Vagina (tissue), 2 donors: ENCODE measurements around the gene GRK3. TPM values are rescaled to one million over a fixed set of nuclear protein-coding genes. Genes with fewer than 3 reads are reported as not detected.
"Not testable (repeated sequence)": the region's sequence is repeated elsewhere in the genome, so short reads cannot be mapped to it uniquely, and the experiment has no call there.

Experiments used
- DNase-seq, 2 donors: peaks; one replicate each; pipeline ENCODE4 v3.0.0-alpha.2; 2017; ENCODE audit errors: extremely low spot score in 2 of 2
- H3K27ac ChIP-seq: fragments of 200-600 bp; sonication (generic); one replicate; pipeline ENCODE4 v1.5.1; 2019
- H3K27me3 ChIP-seq: fragments of 200-600 bp; sonication (generic); one replicate; pipeline ENCODE4 v1.5.1; 2019
- H3K36me3 ChIP-seq, 2 donors: fragments of 200-600 bp; sonication (generic); one replicate each; pipeline ENCODE4 v1.5.1; 2017 to 2019
- H3K4me1 ChIP-seq: fragments of 200-600 bp; sonication (generic); one replicate; pipeline ENCODE4 v1.5.1; 2019
- H3K4me3 ChIP-seq, 2 donors: fragments of 200-600 bp; sonication (generic); 1 replicate in 1 of 2; 2 replicates in 1 of 2; pipeline ENCODE4 v1.5.1; 2016 to 2019
- H3K9me3 ChIP-seq: fragments of 200-600 bp; sonication (generic); one replicate; pipeline ENCODE4 v1.5.1; 2019
- CTCF ChIP-seq, 3 experiments: fragments of 450-650 bp in 2 of 3; fragments of 200-600 bp in 1 of 3; sonication (generic) in 1 of 3; IDR thresholded peaks; one replicate each; pipeline ENCODE4 v1.5.1; 2017 to 2019; ENCODE audit warnings: antibody characterized with exemption in 3 of 3, mild to moderate bottlenecking in 2 of 3, moderate library complexity in 2 of 3
- POLR2A ChIP-seq, 2 donors: fragments of 450-650 bp; IDR thresholded peaks; one replicate each; pipeline ENCODE4 v1.6.1; 2017; ENCODE audit warnings: antibody characterized with exemption in 2 of 2, mild to moderate bottlenecking in 2 of 2, moderate library complexity in 2 of 2
- POLR2AphosphoS5 ChIP-seq, 2 donors: sonication (generic); formaldehyde crosslinking; IDR thresholded peaks; one replicate each; pipeline ENCODE4 v1.9.0; 2017; ENCODE audit warnings: antibody characterized with exemption in 2 of 2, mild to moderate bottlenecking in 2 of 2, low read depth in 1 of 2; ENCODE audit not compliant: insufficient read depth in 1 of 2
- intact Hi-C: fragments of 100-400 bp; cut with DNase I; formaldehyde crosslinking; loops from one replicate; pipeline ENCODE4 v1.15.1; 2023
- total RNA-seq: library from RNA; depleted of rRNA; stranded (reverse); fragments of >200 nt; gene quantifications from one replicate; pipeline ENCODE4 v1.2.3, GENCODE V29; 2016

Gene GRK3
- total RNA-seq = 5.6 TPM

- Histone ChIP-seq H3K27ac (peak within 1 kb of the TSS; percentile 73), H3K4me3 (peak within 1 kb of the TSS; percentile 81 to 86), H3K9me3 (no peaks in the 10 kb centered on the region), H3K4me1 (peaks cover 13% of the 10 kb centered on the region), H3K36me3 (no peaks in the 10 kb centered on the region), H3K27me3 (no peaks in the 10 kb centered on the region)
- intact Hi-C loops = no loop called here
- no peak for DNase-seq
- TF ChIP-seq POLR2AphosphoS5 (IDR thresholded peaks at IDR 0.05; ENCODE audit: insufficient read depth in 1 of 2, low read depth in 1 of 2) = peak in 1 of 2 donors; percentile 32
- peak in 1 of 2 donors; percentile 11 for TF ChIP-seq POLR2A (IDR thresholded peaks at IDR 0.05)
- TF ChIP-seq CTCF (IDR thresholded peaks at IDR 0.05) = no peak
Measured at GRCh38 chr22:25564320-25564978, at the start of gene GRK3. TSS of gene GRK3 (plus strand) at chr22:25564675. CDS start at chr22:25565041, 366 bp downstream.

GRCh38 chr22:25518000-25518663, 46.3 kb upstream of the GRK3 start:
- no peaks in the 10 kb centered on the region for H3K27me3 ChIP-seq
- no peaks in the 10 kb centered on the region for H3K9me3 ChIP-seq
- TF ChIP-seq POLR2AphosphoS5 (IDR thresholded peaks at IDR 0.05; ENCODE audit: insufficient read depth in 1 of 2, low read depth in 1 of 2) = no peak
- TF ChIP-seq CTCF (IDR thresholded peaks at IDR 0.05) = no peak
- no peak for TF ChIP-seq POLR2A (IDR thresholded peaks at IDR 0.05)
- H3K4me3 ChIP-seq = no peak overlapping the region
- no peaks in the 10 kb centered on the region for H3K4me1 ChIP-seq
- intact Hi-C loops = no loop called here
- DNase-seq = no peak
- no peaks in the 10 kb centered on the region for H3K36me3 ChIP-seq
- H3K27ac ChIP-seq = no peak overlapping the region

- Histone ChIP-seq H3K4me3 (no peak overlapping the region), H3K4me1 (no peaks in the 10 kb centered on the region), H3K9me3 (no peaks in the 10 kb centered on the region), H3K27me3 (no peaks in the 10 kb centered on the region), H3K27ac (no peak overlapping the region), H3K36me3 (no peaks in the 10 kb centered on the region)
- intact Hi-C loops = no loop called here
- DNase-seq = no peak
- no peak for TF ChIP-seq POLR2A (IDR thresholded peaks at IDR 0.05)
- no peak for TF ChIP-seq POLR2AphosphoS5 (IDR thresholded peaks at IDR 0.05; ENCODE audit: insufficient read depth in 1 of 2, low read depth in 1 of 2)
- no peak for TF ChIP-seq CTCF (IDR thresholded peaks at IDR 0.05)
Measured at GRCh38 chr22:25525376-25525775, 39.1 kb upstream of the GRK3 start.

- H3K4me3 ChIP-seq, H3K4me1 ChIP-seq, H3K27ac ChIP-seq, DNase-seq, H3K9me3 ChIP-seq, H3K36me3 ChIP-seq, intact Hi-C loops, H3K27me3 ChIP-seq: not testable (repeated sequence)
Measured at GRCh38 chr22:25525804-25526584, 38.5 kb upstream of the GRK3 start.

- H3K4me3 ChIP-seq, H3K27ac ChIP-seq, H3K36me3 ChIP-seq, intact Hi-C loops, H3K9me3 ChIP-seq, H3K4me1 ChIP-seq, DNase-seq, H3K27me3 ChIP-seq: not testable (repeated sequence)
Measured at GRCh38 chr22:25527016-25527415, 37.5 kb upstream of the GRK3 start.

GRCh38 chr22:25528068-25528467, 36.4 kb upstream of the GRK3 start:
- H3K9me3 ChIP-seq, H3K4me3 ChIP-seq, intact Hi-C loops, DNase-seq, H3K36me3 ChIP-seq, H3K4me1 ChIP-seq, H3K27ac ChIP-seq, H3K27me3 ChIP-seq: not testable (repeated sequence)

GRCh38 chr22:25529059-25529458, 35.4 kb upstream of the GRK3 start:
- intact Hi-C loops, H3K4me3 ChIP-seq, H3K36me3 ChIP-seq, H3K27ac ChIP-seq, DNase-seq, H3K9me3 ChIP-seq, H3K27me3 ChIP-seq, H3K4me1 ChIP-seq: not testable (repeated sequence)

GRCh38 chr22:25529541-25530137, 34.8 kb upstream of the GRK3 start:
- H3K36me3 ChIP-seq, H3K27ac ChIP-seq, DNase-seq, H3K4me1 ChIP-seq, H3K9me3 ChIP-seq, H3K4me3 ChIP-seq, H3K27me3 ChIP-seq, intact Hi-C loops: not testable (repeated sequence)

GRCh38 chr22:25531677-25532076, 32.8 kb upstream of the GRK3 start:
- H3K4me3 ChIP-seq, H3K27ac ChIP-seq, H3K4me1 ChIP-seq, H3K9me3 ChIP-seq, DNase-seq, intact Hi-C loops, H3K27me3 ChIP-seq, H3K36me3 ChIP-seq: not testable (repeated sequence)
